Loucy (cell line): Measurements from ENCODE around the gene ARHGAP19.

ENCODE experiments used
- CTCF ChIP-seq: fragments of 200-600 bp; sonication (generic); conservative IDR thresholded peaks from 2 replicates; pipeline ENCODE4 v1.5.1; 2014; ENCODE audit warnings: mild to moderate bottlenecking, antibody characterized with exemption, low read length
- EZH2phosphoT487 ChIP-seq: fragments of 200-600 bp; IDR thresholded peaks from 2 replicates; pipeline ENCODE4 v1.6.1; 2018; ENCODE audit warnings: antibody characterized with exemption, mild to moderate bottlenecking, moderate library complexity, borderline replicate concordance

GRCh38 chr10:97190450-97190849 is 102.0 kb downstream of the ARHGAP19 start:
- TF ChIP-seq CTCF (no peak), EZH2phosphoT487 (no peak)
